Dendritic cell treated with granulocyte-macrophage colony-stimulating factor and Interleukin-4, amounts not matched to agents 40 ng/mL and 50 ng/mL, for 4 days (primary cell): ENCODE measurements around the gene NUP98.

Source experiments
- H3K27ac Mint-ChIP-seq: one replicate; pipeline ENCODE4 v1.8.0; 2022; ENCODE audit warnings: mild to moderate bottlenecking, mixed read lengths
- H3K27me3 Mint-ChIP-seq: one replicate; pipeline ENCODE4 v1.8.0; 2022; ENCODE audit warnings: mild to moderate bottlenecking, mixed read lengths
- H3K36me3 Mint-ChIP-seq: one replicate; pipeline ENCODE4 v1.8.0; 2022; ENCODE audit warnings: low read depth, mixed read lengths
- H3K4me1 Mint-ChIP-seq: one replicate; pipeline ENCODE4 v1.8.0; 2022; ENCODE audit warnings: low read depth, mixed read lengths
- H3K4me3 Mint-ChIP-seq: one replicate; pipeline ENCODE4 v1.8.0; 2022; ENCODE audit warnings: mild to moderate bottlenecking, moderate library complexity, mixed read lengths
- H3K9me3 Mint-ChIP-seq: one replicate; pipeline ENCODE4 v1.8.0; 2022; ENCODE audit warnings: mixed read lengths
- intact Hi-C: fragments of 100-400 bp; cut with micrococcal nuclease; formaldehyde crosslinking; loops from one replicate; pipeline ENCODE4 v1.15.0; 2022

The NUP98 gene

GRCh38 chr11:3712274-3712673, 85.1 kb downstream of the NUP98 start:
- no peaks in the 10 kb centered on the region for H3K27me3 Mint-ChIP-seq
- no peak overlapping the region for H3K27ac Mint-ChIP-seq
- no peak overlapping the region for H3K4me3 Mint-ChIP-seq
- intact Hi-C loops = no loop called here
- H3K4me1 Mint-ChIP-seq = peaks cover 6% of the 10 kb centered on the region
- peaks cover 81% of the 10 kb centered on the region for H3K36me3 Mint-ChIP-seq
- no peaks in the 10 kb centered on the region for H3K9me3 Mint-ChIP-seq

GRCh38 chr11:3710485-3711259, 86.7 kb downstream of the NUP98 start:
- no peak overlapping the region for H3K4me3 Mint-ChIP-seq
- H3K27me3 Mint-ChIP-seq = no peaks in the 10 kb centered on the region
- H3K9me3 Mint-ChIP-seq = no peaks in the 10 kb centered on the region
- peak overlapping the region; percentile 50 for H3K27ac Mint-ChIP-seq
- H3K4me1 Mint-ChIP-seq = peaks cover 6% of the 10 kb centered on the region
- intact Hi-C loops = no loop called here
- H3K36me3 Mint-ChIP-seq = peaks cover 78% of the 10 kb centered on the region

- H3K27ac Mint-ChIP-seq = no peak overlapping the region
Measured at GRCh38 chr11:3709977-3710376, 87.4 kb downstream of the NUP98 start.

GRCh38 chr11:3707176-3707575, 90.2 kb downstream of the NUP98 start:
- intact Hi-C loops = no loop called here
- H3K4me3 Mint-ChIP-seq = no peak overlapping the region

More at GRCh38 chr11:3709977-3710376, 87.4 kb downstream of the NUP98 start:
- Mint-ChIP-seq H3K9me3 (no peaks in the 10 kb centered on the region), H3K27me3 (no peaks in the 10 kb centered on the region), H3K4me1 (peaks cover 6% of the 10 kb centered on the region), H3K36me3 (peaks cover 78% of the 10 kb centered on the region), H3K4me3 (no peak overlapping the region)
- intact Hi-C loops = no loop called here

DNA sequence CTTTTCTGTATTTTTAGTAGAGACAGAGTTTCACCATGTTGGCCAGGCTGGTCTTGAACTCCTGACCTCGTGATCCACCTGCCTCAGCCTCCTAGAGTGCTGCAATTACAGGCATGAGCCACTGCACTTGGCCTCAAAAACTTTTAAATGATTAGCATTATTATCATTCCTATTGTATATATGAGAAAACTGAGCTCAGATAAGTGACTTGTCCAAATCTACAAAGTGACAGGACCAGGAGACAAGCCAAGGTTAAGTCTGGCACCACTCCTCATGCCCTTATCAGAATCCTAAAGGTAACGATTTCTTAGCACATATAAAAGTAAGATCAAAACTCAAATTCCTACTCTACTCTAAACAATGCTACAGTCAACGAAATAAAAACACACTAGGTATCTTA, 94.0 kb downstream of the NUP98 start:
- H3K4me1 Mint-ChIP-seq = no peaks in the 10 kb centered on the region
- no peaks in the 10 kb centered on the region for H3K9me3 Mint-ChIP-seq
- no peaks in the 10 kb centered on the region for H3K27me3 Mint-ChIP-seq
- H3K36me3 Mint-ChIP-seq = peaks cover 95% of the 10 kb centered on the region
- no peak overlapping the region for H3K27ac Mint-ChIP-seq
- intact Hi-C loops = no loop called here
- H3K4me3 Mint-ChIP-seq = no peak overlapping the region

More at GRCh38 chr11:3707176-3707575, 90.2 kb downstream of the NUP98 start:
- Mint-ChIP-seq H3K27me3 (no peaks in the 10 kb centered on the region), H3K27ac (no peak overlapping the region), H3K4me1 (peaks cover 6% of the 10 kb centered on the region), H3K36me3 (peaks cover 79% of the 10 kb centered on the region), H3K9me3 (no peaks in the 10 kb centered on the region)

GRCh38 chr11:3700910-3701309, 96.4 kb downstream of the NUP98 start:
- Mint-ChIP-seq H3K27ac (no peak overlapping the region), H3K4me1 (no peaks in the 10 kb centered on the region), H3K9me3 (no peaks in the 10 kb centered on the region), H3K36me3 (peaks cover 89% of the 10 kb centered on the region), H3K27me3 (no peaks in the 10 kb centered on the region), H3K4me3 (no peak overlapping the region)
- intact Hi-C loops = no loop called here

GRCh38 chr11:3700410-3700809, 96.9 kb downstream of the NUP98 start:
- no peak overlapping the region for H3K4me3 Mint-ChIP-seq
- intact Hi-C loops = no loop called here
- H3K9me3 Mint-ChIP-seq = no peaks in the 10 kb centered on the region
- no peaks in the 10 kb centered on the region for H3K4me1 Mint-ChIP-seq
- peaks cover 89% of the 10 kb centered on the region for H3K36me3 Mint-ChIP-seq
- no peaks in the 10 kb centered on the region for H3K27me3 Mint-ChIP-seq
- H3K27ac Mint-ChIP-seq = no peak overlapping the region

GRCh38 chr11:3686751-3687150, 110.6 kb downstream of the NUP98 start:
- Mint-ChIP-seq H3K36me3 (peaks cover 96% of the 10 kb centered on the region), H3K9me3 (no peaks in the 10 kb centered on the region), H3K4me1 (no peaks in the 10 kb centered on the region), H3K27me3 (no peaks in the 10 kb centered on the region), H3K4me3 (no peak overlapping the region), H3K27ac (no peak overlapping the region)
- intact Hi-C loops = no loop called here

DNA sequence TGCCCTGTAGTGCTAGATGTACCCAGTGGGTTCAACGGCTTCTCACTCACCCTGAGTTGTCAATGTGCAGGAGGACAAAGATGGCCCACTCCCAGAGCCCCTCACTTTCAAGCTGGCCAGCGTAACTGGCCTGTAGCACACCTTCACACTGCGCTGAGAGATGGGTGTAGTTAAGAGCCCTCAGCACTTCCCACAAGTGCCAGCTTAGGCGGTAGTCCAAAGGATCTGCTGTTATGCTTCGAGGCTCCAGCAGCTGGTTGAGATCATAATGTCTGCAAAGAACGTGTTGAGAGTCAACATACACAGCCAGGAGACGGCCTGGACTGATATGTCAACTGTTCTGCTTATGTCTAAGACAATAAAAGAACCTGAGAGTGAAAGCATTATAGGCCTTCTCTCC, 111.4 kb downstream of the NUP98 start:
- Mint-ChIP-seq H3K27ac (no peak overlapping the region), H3K36me3 (peaks cover 96% of the 10 kb centered on the region), H3K4me3 (no peak overlapping the region), H3K4me1 (no peaks in the 10 kb centered on the region), H3K27me3 (no peaks in the 10 kb centered on the region), H3K9me3 (no peaks in the 10 kb centered on the region)
- intact Hi-C loops = no loop called here

DNA sequence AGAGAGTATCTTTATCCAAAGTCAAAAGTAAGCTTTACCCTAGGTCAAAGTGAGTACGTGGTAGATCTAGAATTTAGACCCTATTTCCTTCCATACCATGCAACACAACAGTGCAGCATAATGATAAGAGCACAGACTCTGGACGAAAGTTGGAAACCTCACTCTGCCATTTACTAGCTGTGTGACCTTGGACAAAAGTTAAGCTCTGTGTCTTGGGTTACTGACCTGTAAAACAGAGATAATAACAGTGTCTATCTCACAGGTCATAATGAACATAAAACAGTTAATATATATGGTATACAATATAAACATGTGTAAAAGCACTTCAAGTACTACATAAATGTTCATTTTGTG, 112.6 kb downstream of the NUP98 start:
- Mint-ChIP-seq H3K36me3 (peaks cover 96% of the 10 kb centered on the region), H3K9me3 (no peaks in the 10 kb centered on the region), H3K27ac (no peak overlapping the region), H3K4me1 (no peaks in the 10 kb centered on the region), H3K4me3 (no peak overlapping the region), H3K27me3 (no peaks in the 10 kb centered on the region)
- intact Hi-C loops = no loop called here

- no peaks in the 10 kb centered on the region for H3K9me3 Mint-ChIP-seq
- H3K27me3 Mint-ChIP-seq = no peaks in the 10 kb centered on the region
- intact Hi-C loops = no loop called here
- H3K27ac Mint-ChIP-seq = no peak overlapping the region
- H3K4me3 Mint-ChIP-seq = no peak overlapping the region
- peaks cover 96% of the 10 kb centered on the region for H3K36me3 Mint-ChIP-seq
- H3K4me1 Mint-ChIP-seq = no peaks in the 10 kb centered on the region
Measured at GRCh38 chr11:3684129-3684818, 113.1 kb downstream of the NUP98 start.

GRCh38 chr11:3683039-3683438, 114.3 kb downstream of the NUP98 start:
- H3K9me3 Mint-ChIP-seq = no peaks in the 10 kb centered on the region
- intact Hi-C loops = no loop called here

GRCh38 chr11:3679077-3679476, 118.3 kb downstream of the NUP98 start:
- Mint-ChIP-seq H3K9me3 (no peaks in the 10 kb centered on the region), H3K4me1 (no peaks in the 10 kb centered on the region), H3K27me3 (no peaks in the 10 kb centered on the region), H3K4me3 (no peak overlapping the region), H3K36me3 (peaks cover 98% of the 10 kb centered on the region), H3K27ac (no peak overlapping the region)
- intact Hi-C loops = no loop called here

More at GRCh38 chr11:3683039-3683438, 114.3 kb downstream of the NUP98 start:
- Mint-ChIP-seq H3K4me3 (no peak overlapping the region), H3K36me3 (peaks cover 96% of the 10 kb centered on the region), H3K27ac (no peak overlapping the region), H3K4me1 (no peaks in the 10 kb centered on the region), H3K27me3 (no peaks in the 10 kb centered on the region)

GRCh38 chr11:3675971-3676370, 121.4 kb downstream of the NUP98 start:
- no peaks in the 10 kb centered on the region for H3K4me1 Mint-ChIP-seq
- peaks cover 97% of the 10 kb centered on the region for H3K36me3 Mint-ChIP-seq
- no peaks in the 10 kb centered on the region for H3K27me3 Mint-ChIP-seq
- intact Hi-C loops = no loop called here
- no peak overlapping the region for H3K4me3 Mint-ChIP-seq
- H3K27ac Mint-ChIP-seq = peak overlapping the region; percentile 0
- H3K9me3 Mint-ChIP-seq = no peaks in the 10 kb centered on the region
